8988T (cell line): ENCODE results near the gene COL25A1.
"Not testable (repeated sequence)": the region's sequence is repeated elsewhere in the genome, so short reads cannot be mapped to it uniquely, and the experiment has no call there.

Experiments used
- DNase-seq: peaks from one replicate; pipeline ENCODE4 v3.0.0; 2011

Gene COL25A1

DNA sequence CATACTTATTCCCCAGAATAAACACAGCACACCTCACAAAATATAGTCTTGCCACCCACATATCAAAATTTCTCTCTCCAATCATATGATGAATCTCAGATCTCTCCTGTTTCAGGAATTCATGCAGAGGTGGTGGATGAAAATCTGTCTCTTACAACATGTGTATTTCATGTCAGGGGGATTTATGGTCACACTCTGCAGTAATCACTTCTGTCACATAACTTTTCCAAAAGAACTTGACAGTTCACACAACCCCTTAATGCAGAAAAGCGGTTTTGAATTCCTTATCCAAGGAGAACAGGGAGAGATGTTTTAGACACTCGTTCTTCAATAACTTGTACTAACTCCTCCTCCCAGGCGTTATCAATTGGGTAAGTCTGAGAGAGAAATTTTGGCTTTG, 359.1 kb downstream of the COL25A1 start:
- DNase-seq = no peak

DNA sequence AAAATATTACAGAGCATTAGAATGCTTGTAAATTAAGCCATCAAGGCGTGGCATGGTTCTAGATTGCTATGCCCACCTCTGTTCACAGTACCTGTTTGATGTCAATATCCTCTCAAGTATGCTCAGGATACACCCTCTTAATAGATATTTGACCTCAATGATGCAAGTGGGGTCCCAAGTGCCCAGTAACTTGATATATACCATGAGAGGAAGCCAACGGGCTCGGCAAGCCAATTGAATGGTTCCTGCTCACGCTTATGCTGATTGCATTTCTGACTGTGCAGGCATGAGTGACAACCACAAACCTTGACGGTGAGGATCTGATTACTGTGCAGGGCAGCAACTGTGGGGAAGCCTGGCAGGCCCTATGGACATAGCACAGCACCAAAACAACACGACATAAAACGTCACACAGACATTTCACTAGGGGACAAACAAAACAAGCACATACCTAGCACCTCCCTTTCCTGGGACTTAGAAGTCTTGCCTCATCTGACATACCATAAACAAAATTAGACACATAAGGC, 360.5 kb downstream of the COL25A1 start:
- no peak for DNase-seq

DNA sequence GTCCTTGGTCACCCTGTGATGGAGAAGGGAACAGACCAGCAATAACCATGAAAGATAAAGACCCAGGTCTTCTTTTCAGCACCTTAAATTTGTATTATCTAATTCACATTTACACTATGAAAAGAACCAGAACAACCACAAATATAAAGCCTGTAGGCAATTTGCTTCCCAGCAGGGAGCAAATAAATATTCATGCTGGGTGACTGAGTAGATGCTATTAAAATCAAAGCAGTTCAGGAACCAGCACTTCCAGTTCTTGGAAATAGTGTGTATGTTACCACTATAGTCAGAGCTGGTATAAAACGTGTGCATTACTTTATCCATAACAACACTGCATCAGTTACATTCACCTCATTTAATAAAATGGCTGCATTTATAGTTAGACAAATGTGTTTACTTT, 361.8 kb downstream of the COL25A1 start:
- DNase-seq = no peak

DNA sequence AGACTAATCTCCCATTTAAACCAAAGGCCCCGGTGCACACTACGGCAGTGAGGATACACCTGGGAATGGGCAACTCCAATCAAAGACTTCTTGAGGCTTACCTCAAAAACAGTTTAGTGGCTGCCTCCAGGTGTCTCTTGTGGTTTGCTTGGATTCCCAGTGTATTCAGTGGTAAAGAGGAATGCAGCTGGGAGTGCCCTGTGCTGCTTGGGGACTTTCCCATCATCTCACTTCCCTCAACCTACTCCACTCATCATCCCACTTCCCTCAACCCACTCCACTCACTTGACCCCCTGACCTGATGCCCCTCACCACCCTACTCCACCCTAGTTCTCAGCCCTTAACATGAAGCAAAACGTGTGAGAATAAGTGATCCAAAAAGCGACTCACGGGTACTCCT, 362.3 kb downstream of the COL25A1 start:
- DNase-seq = no peak

DNA sequence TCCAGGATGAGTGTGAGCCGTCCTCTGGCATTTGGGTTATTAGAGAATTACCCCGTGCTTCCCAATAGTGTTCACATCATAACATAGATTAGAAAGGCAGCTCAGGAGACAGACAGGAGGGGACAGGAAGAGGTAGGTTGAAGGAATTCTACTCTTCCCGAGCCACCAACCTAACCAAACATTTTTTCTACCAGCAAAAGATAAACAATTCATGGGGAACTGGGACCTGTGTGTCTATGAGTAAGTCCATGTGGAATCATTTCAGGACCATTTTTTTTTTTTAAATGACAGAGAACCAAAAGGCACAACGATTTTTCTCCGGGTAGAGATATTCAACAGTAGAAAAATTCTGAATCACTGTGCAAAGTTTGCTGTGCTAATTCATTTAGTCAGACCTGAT, 365.4 kb downstream of the COL25A1 start:
- DNase-seq = no peak

DNA sequence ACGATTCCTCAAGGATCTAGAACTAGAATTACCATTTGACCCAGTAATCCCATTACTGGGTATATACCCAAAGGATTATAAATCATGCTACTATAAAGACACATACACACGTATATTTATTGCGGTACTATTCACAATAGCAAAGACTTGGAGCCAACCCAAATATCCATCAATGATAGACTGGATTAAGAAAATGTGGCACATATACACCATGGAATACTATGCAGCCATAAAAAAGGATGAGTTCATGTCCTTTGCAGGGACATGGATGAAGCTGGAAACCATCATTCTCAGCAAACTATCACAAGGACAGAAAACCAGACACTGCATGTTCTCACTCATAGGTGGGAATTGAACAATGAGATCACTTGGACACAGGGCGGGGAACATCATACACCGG, 368.5 kb downstream of the COL25A1 start:
- DNase-seq = not testable (repeated sequence)

DNA sequence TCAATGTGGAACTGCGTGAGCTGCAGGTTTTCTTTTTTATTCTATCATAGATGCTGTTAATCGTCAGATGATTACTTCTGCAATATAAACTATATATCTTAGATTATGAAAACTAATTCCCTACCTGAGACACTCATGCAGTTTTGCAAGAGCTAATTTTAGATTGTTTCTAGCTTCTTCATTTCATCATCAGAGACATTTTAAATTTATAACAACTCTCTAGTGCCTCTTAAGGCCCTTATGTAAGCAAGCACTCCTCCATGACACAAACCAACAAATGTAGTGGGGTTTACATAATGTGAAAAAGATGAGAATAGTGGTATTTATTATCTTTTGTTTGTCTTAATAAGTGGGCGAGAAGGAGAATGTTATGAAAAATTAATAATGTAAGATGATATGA, 369.4 kb downstream of the COL25A1 start:
- DNase-seq = no peak

DNA sequence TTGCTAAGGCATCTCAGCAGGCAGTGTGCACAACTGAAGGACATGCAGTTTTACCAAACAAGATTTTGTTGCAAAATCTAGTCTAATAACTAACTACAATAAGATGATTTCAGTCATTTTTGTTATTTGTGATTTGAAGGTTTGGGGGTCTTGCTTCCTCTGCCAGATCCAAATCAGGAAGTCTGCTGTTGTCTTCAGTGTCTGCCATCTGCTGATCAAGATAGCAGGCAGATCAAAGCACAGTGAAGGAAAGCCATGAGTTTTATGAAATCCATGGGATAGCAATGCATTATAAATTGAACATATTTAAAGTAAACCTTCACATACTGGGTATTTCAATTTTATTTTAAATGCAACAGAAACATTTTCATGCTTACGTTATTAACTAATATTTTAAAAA, 370.5 kb downstream of the COL25A1 start:
- no peak for DNase-seq

DNA sequence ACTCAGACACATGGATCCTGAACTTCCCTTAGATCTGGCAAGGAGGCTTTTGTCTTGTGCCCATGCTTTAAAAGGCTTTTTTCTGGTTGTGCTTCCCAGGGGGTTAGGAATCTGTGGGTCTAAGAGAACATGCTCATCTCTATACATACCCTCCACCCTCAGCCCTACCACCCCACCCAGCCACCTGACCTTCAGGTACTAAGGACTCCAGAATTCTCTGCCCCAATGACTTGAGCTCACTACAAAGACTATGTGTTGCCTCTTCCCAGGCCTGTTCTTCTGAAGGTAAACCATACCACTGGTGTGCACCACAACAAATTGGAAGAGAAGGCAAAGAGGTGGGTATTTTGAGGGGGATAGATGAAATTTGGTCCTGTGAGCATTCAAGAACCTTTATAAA, 372.3 kb downstream of the COL25A1 start:
- DNase-seq = no peak

DNA sequence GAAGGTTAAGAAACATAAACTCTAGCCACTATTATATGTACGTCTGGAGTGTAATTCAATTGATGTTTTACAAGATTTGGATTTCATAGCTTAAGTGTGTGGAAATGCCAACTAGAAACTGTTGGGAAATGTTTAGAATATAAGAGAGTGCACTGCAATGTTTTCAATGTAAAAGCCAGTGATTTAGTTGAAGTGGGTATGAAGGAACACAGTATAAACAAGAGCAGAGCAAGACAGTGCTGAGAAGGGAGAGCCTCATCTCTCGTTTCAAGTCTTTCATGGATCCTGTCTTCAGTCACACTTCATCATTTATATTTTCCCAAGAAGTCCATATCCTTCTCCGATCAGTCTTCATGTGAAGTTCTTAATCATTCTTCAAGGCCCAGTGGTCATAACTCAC, 375.7 kb downstream of the COL25A1 start:
- DNase-seq = no peak

DNA sequence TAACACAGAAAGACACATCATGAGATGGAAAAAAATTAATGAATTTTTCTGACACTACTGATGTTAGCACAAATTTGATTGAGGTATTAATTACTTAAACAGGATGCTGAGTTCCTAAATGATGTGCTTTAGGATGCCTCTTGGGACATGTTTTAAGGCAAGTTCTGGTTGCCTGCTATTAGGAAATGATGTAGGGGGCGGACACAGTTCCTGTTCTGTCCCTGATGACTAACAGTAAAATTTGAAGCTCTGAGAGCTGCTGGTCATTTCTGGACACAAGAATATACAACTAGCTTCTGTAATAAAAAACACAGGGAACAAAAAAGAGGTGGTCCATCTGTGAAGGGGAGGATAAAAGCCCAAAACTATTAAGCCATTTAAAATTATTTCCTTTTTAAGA, 376.4 kb downstream of the COL25A1 start:
- DNase-seq = no peak

DNA sequence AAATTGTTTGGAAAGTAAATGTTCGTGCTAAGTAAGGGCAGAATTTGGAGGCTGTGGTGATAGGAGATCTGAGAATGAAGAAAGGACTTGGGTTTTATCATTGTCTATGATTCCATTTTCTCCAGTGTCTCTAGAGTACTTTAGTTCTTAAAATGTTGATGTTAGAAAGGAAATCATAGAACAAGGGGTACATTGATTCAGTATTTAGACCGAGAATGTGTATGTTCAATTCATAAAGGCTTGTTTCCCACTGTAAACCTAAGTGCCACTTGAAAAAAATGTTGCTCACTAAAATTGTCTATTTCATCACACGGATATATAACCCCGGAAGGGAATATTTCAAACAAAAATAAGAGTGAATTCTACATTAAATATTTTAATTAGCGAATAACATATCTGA, 380.3 kb downstream of the COL25A1 start:
- DNase-seq = no peak

DNA sequence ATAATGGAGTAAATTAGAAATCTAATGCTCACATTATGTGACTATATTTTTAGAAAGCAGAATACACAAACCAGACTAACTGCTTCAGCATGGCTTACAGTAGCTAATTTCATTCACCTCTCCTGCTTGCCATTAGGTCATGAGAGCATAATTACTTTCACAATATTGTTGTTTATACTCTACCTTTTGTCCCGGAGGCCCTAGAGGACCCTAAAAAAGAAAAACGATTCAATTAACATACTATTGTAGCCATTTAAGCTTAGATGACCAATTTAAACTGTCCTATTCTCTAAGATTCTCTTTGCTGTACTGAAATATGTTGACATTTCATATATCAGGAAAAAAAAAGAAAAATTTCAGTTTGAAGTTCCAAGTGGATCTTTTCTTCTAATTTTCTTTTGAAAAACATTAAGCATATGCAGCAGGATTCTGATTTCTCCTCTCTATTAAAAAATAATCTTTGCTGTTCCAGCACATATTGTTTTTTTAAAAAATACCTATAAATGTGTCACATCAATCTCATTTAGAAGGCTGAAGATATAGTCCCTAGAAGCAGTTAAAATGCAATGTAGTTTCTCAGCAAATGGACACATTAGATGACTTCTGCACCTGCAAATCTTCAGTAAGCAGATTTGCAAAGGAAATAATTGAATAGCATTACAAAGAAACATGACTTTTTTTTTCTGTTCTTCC, 381.9 kb downstream of the COL25A1 start:
- no peak for DNase-seq

DNA sequence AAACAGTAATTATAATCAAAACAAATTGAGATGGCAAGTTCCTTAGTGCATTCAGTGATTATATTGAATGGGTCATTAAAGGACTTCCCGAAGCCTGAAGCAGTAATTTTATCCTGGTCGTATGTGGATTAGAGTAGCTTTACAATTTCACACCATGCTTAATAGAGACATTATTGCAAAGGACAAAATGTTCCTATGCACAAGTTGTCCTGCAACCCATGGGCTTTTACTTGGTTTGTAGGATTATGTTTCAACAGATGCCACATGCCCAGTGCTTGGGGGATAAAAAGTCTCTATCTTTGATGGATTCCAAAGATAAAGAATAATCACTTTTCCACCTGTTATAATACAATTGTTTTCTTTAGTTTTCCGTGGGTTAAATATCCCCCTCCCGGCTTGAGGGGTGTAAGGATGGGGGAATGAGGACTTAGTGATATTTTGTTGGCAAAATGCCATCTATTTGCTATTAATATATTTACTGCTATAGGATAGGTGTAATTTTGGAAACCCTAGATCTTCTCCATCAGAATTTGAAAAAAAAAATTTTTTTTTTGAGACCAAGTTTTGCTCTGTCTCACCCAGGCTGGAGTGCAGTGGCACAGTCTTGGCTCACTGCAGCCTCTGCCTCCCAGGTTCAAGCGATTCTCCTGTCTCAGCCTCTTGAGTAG, 383.1 kb downstream of the COL25A1 start:
- no peak for DNase-seq

DNA sequence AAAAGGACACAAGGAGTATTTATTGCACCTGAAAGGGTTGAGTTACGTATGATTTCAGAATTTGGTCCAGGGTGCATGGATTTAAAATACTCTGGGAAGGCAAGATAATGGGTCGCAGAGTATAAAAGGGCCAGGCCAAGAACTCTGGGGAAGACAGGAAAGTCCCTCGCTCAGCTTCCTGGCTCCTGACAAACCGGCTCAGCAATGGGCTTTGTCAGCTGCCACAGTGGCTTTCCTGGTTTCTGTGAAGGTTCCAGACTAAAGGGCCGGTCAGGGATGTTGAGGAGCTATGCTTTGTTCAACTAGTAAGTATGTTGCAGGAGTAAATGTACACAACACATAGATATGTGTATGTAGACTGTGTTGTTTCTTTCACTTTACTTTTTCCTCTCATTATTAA, 385.2 kb downstream of the COL25A1 start:
- DNase-seq = no peak

DNA sequence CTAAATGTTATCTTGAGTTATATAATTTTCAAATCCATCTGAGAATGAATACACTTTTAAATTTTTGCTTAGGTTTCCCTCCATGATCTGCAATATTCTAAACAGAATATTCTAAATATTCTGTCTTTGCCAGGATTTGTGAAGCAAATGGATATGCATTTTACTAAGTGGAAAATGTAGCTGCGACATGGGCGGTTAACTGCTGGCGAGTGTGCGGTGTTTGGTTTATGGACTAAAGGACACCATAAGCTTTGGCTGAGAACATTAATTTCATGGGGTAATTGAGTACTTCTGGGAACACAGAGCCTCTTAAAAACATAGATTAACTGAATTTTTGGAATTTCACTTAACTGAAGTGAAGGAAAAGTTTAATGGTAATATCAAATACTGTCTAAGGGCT, 385.8 kb downstream of the COL25A1 start:
- DNase-seq = no peak

DNA sequence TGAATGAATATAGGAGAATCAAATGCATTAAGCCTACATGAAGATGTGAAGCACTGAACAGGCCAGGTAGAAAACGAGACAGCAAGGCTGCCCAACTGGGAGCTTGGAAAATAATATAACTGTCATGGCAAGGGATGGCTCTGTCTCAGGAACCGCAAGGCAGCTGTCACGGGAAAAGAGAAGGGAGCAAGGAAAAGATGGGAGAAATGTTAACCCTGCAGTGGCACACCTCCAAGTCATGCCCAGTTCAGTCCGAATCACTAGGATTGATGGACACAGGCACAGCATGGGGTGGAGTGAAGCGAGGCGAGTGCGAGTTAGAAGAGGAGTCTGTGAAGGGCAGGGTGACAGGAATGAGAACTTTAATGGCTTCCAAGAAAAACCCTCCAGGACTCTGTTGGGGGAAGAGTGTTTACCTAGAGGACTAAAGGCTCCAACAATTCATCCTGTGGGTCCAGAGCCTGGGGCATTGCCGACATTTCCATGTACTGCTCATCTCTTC, 395.5 kb downstream of the COL25A1 start:
- no peak for DNase-seq

DNA sequence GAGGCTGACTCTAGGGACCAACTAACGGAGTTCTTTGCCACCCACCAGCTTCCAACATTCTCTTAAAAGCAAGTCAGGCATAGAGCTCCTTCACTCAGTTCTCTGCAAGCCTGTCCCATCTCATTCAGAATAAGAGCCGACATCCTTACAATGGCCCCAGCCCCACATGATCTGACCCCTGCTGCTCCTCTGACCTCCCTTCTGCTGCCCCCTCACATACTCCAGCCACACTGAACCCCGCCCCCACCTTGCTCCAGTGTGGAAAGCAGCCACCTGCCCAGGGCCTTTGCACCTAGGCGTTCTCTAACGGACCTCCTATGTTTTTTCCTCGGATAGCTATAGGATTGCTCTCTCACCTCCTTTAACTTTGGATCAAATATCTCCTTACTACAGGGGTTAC, 396.5 kb downstream of the COL25A1 start:
- no peak for DNase-seq

DNA sequence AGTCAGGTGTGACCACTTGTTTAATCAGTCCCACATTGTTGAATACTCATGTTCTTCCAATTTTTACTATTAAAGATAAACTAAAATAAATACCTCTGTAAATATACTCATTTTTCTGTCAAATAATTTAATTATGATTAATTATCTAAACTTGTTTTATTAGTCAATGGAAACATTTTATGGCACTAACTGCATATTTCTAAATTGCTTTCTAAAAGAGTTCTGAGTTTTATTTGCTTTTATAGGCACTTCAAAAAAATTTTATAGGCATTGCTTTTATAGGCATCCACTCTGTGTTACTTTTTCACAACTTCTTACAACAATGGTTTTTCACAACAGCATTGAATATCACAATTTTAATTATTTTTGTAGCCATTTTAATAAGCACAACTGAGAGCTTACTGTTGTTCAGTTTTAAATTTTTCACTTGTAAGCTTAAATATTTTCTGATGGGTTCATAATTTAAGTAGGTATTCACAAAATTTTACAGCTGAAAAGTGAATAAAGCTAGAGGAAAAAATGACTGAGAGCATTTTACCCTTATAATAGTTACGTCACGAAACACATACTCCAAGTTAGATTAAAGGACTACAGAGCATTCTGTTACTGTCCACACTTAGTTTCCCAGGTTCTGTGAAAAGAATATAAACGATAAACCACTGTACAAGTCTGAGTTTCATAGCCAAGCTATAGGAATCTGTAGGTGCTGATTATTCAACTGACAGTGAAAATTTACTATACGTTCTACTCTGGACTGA, 398.8 kb downstream of the COL25A1 start:
- no peak for DNase-seq

DNA sequence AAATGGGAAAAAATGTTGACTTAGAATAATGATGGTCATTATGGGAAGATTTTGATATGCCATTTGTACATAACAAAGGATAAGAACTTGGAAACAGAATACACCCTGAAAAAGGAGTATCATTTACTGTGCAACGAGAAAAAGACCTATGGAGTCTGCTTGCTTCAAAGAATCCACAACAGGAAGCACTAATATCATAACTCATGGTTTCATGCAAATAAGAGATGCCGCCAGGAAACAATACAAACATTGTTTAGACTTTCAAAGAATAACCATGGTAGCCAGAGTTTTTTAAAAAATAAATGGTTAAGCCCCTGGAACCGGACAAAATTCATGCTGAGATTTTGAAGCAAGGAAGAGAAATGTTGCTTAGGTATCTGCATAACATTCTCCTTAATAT, 399.7 kb downstream of the COL25A1 start:
- no peak for DNase-seq

DNA sequence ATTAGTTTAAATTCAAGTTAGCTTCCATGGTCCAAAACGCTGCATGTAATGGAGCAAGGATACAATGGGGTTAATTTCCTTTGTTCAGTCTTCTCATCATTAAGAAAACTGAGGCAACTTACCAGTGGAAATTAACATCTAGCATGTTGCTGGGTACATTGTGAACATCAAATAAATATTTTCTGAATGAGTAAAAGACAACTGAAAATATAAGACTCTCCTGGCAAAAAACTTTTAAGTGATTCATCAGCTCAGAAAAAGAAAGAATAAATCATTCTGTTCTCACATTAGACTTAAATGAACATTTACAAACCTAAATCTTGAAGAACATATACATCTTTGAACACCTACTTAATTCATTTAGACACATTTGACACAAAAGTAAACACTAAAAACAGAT, 401.2 kb downstream of the COL25A1 start:
- DNase-seq = no peak

DNA sequence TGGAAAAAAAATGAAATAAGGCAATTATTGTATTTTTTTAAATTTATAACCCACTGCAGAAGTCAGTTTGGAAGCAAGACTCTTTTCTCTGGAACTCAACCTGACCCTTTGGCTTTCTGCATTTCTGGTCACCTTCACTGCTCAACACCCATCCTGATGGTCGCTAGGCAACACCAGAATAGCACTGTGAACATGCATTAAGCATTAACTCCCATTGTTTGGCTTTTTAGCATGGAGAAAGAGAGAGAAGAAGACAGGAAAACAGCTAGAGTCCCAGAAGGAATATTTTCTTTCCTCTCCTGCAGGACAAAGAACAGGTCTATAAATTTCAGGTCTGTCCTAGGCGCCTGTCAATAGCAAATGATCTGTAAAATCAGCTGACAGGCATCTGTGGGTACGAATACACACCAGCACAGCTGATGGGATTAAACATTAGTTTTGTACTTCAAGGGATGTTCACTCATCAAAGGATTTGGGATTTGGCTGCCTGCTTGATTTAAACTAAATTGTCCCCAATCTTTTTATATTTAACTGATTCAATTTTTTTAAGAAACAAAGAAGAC, 402.4 kb downstream of the COL25A1 start:
- DNase-seq = no peak

DNA sequence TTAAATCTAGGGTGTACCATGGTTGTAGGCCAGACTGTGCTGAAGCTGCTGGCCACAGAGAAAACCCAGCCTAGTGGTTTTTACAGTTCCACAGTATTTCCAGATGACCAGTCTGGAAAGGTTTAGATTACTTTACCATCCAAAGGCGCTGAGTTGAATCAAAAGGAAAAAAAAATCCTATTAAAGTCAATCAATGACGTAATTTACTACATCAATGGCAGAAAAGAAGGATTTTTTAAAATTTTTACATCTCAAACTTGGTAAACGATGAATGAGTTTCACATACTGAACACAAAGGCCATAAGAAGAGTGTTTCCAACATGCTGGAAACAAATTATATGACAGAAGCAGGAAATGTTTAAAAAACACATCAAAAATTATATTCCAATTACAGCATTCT, 409.0 kb downstream of the COL25A1 start:
- DNase-seq = no peak
